HG03139 (cell line): ENCODE measurements around the gene MRAS.
A peak's percentile ranks its signal among the peaks of the same experiment; 100 is the strongest.
"Not testable (repeated sequence)": the region's sequence is repeated elsewhere in the genome, so short reads cannot be mapped to it uniquely, and the experiment has no call there.

Experiments
- ATAC-seq: cut with Tn5 transposase; IDR thresholded peaks from one replicate; pipeline ENCODE4 v1.9.1; 2021; ENCODE audit not compliant: unreplicated experiment

Gene MRAS

GRCh38 chr3:138366006-138366759 is 17.8 kb downstream of the MRAS start:
- no peak for ATAC-seq

GRCh38 chr3:138367326-138367850 is 19.0 kb downstream of the MRAS start:
- ATAC-seq, result no peak

GRCh38 chr3:138367911-138368310 is 19.5 kb downstream of the MRAS start:
- ATAC-seq, result no peak

GRCh38 chr3:138369151-138369900 is 20.9 kb downstream of the MRAS start:
- ATAC-seq, result no peak

- no peak for ATAC-seq
Measured at GRCh38 chr3:138370321-138370720, 21.9 kb downstream of the MRAS start.

- ATAC-seq, result peak; percentile 99
Measured at GRCh38 chr3:138371070-138371965, 22.9 kb downstream of the MRAS start.

GRCh38 chr3:138373087-138373735 is 24.8 kb downstream of the MRAS start:
- ATAC-seq, result no peak

- ATAC-seq, result no peak
Measured at GRCh38 chr3:138373736-138374094, 25.3 kb downstream of the MRAS start.

GRCh38 chr3:138374573-138375134 is 26.3 kb downstream of the MRAS start:
- no peak for ATAC-seq

GRCh38 chr3:138375447-138375846 is 27.1 kb downstream of the MRAS start:
- no peak for ATAC-seq

- ATAC-seq, result no peak
Measured at GRCh38 chr3:138376663-138377062, 28.3 kb downstream of the MRAS start.

GRCh38 chr3:138377212-138377611 is 28.8 kb downstream of the MRAS start:
- not testable (repeated sequence) for ATAC-seq

- ATAC-seq, result no peak
Measured at GRCh38 chr3:138377804-138378203, 29.4 kb downstream of the MRAS start.

GRCh38 chr3:138378331-138378730 is 30.0 kb downstream of the MRAS start:
- no peak for ATAC-seq

GRCh38 chr3:138378990-138379389 is 30.6 kb downstream of the MRAS start:
- no peak for ATAC-seq

- no peak for ATAC-seq
Measured at GRCh38 chr3:138381413-138381901, 33.1 kb downstream of the MRAS start.

GRCh38 chr3:138381950-138382715 is 33.8 kb downstream of the MRAS start:
- no peak for ATAC-seq

GRCh38 chr3:138383715-138384465 is 35.5 kb downstream of the MRAS start:
- ATAC-seq, result no peak

- no peak for ATAC-seq
Measured at GRCh38 chr3:138384531-138384930, 36.2 kb downstream of the MRAS start.
